Stimulated activated naive CD8-positive, alpha-beta T cell treated with anti-CD3 and anti-CD28 coated beads, Interleukin-15, amount 100 ng/mL, for 72 hours (primary cell): ENCODE data around the gene SRCIN1.

Experiments
- ATAC-seq: fragments of 150-1000 bp; cut with Tn5 transposase; 2 replicates; pipeline ENCODE4 v1.10.0; 2021; ENCODE audit warnings: mild to moderate bottlenecking, moderate library complexity
- DNase-seq, 2 donors: peaks; one replicate each; pipeline ENCODE4 v3.0.0; 2021 to 2022
- H3K27ac Mint-ChIP-seq, 2 donors: one replicate each; pipeline ENCODE4 v1.8.0; 2022; ENCODE audit warnings: mild to moderate bottlenecking in 2 of 2, mixed read lengths in 2 of 2, moderate library complexity in 2 of 2
- H3K27me3 Mint-ChIP-seq: one replicate; pipeline ENCODE4 v1.8.0; 2022; ENCODE audit warnings: mixed read lengths
- H3K4me1 Mint-ChIP-seq: one replicate; pipeline ENCODE4 v1.8.0; 2022; ENCODE audit warnings: mild to moderate bottlenecking, mixed read lengths
- H3K4me3 Mint-ChIP-seq, 2 donors: one replicate each; pipeline ENCODE4 v1.8.0; 2022; ENCODE audit warnings: mild to moderate bottlenecking in 2 of 2, mixed read lengths in 2 of 2, moderate library complexity in 1 of 2
- H3K9me3 Mint-ChIP-seq, 2 donors: one replicate each; pipeline ENCODE4 v1.8.0; 2022; ENCODE audit warnings: mixed read lengths in 2 of 2

SRCIN1 gene

GRCh38 chr17:38592487-38592886 is 13.3 kb downstream of the SRCIN1 start:
- H3K4me3 Mint-ChIP-seq: no peak overlapping the region
- no peaks in the 10 kb centered on the region for H3K9me3 Mint-ChIP-seq
- peaks cover 44% of the 10 kb centered on the region for H3K4me1 Mint-ChIP-seq
- DNase-seq: no peak
- ATAC-seq: no peak
- H3K27ac Mint-ChIP-seq: no peak overlapping the region
- peaks cover 98% of the 10 kb centered on the region for H3K27me3 Mint-ChIP-seq

GRCh38 chr17:38591759-38592241 is 14.0 kb downstream of the SRCIN1 start:
- ATAC-seq: peak; percentile 68
- Mint-ChIP-seq H3K4me1 (peaks cover 45% of the 10 kb centered on the region), H3K27ac (no peak overlapping the region)

GRCh38 chr17:38590988-38591758 is 14.6 kb downstream of the SRCIN1 start:
- H3K27me3 Mint-ChIP-seq: peaks cover 99% of the 10 kb centered on the region
- DNase-seq: no peak
- peaks cover 41% of the 10 kb centered on the region for H3K4me1 Mint-ChIP-seq
- H3K9me3 Mint-ChIP-seq: no peaks in the 10 kb centered on the region
- ATAC-seq: peak; percentile 17
- no peak overlapping the region for H3K4me3 Mint-ChIP-seq
- no peak overlapping the region for H3K27ac Mint-ChIP-seq

More at GRCh38 chr17:38591759-38592241, 14.0 kb downstream of the SRCIN1 start:
- H3K4me3 Mint-ChIP-seq: no peak overlapping the region
- no peaks in the 10 kb centered on the region for H3K9me3 Mint-ChIP-seq
- no peak for DNase-seq
- H3K27me3 Mint-ChIP-seq: peaks cover 99% of the 10 kb centered on the region

- Mint-ChIP-seq H3K4me3 (no peak overlapping the region), H3K27ac (no peak overlapping the region), H3K27me3 (peaks cover 99% of the 10 kb centered on the region), H3K4me1 (peaks cover 49% of the 10 kb centered on the region), H3K9me3 (no peaks in the 10 kb centered on the region)
- ATAC-seq: no peak
- DNase-seq: no peak
These were observed 16.2 kb downstream of the SRCIN1 start for GRCh38 chr17:38589462-38590114.

GRCh38 chr17:38588788-38589174 is 17.0 kb downstream of the SRCIN1 start:
- H3K4me1 Mint-ChIP-seq: peaks cover 56% of the 10 kb centered on the region
- no peak overlapping the region for H3K4me3 Mint-ChIP-seq
- H3K9me3 Mint-ChIP-seq: no peaks in the 10 kb centered on the region
- DNase-seq: no peak
- ATAC-seq: no peak
- H3K27me3 Mint-ChIP-seq: peaks cover 99% of the 10 kb centered on the region
- H3K27ac Mint-ChIP-seq: no peak overlapping the region

GRCh38 chr17:38587947-38588787 is 17.6 kb downstream of the SRCIN1 start:
- H3K27ac Mint-ChIP-seq: peak overlapping the region in 1 of 2 donors; percentile 7
- DNase-seq (no peak), ATAC-seq (no peak)
- peaks cover 97% of the 10 kb centered on the region for H3K27me3 Mint-ChIP-seq
- H3K4me1 Mint-ChIP-seq: peaks cover 55% of the 10 kb centered on the region
- no peak overlapping the region for H3K4me3 Mint-ChIP-seq
- H3K9me3 Mint-ChIP-seq: no peaks in the 10 kb centered on the region

- H3K27me3 Mint-ChIP-seq: peaks cover 97% of the 10 kb centered on the region
These were observed 18.5 kb downstream of the SRCIN1 start for GRCh38 chr17:38587203-38587602.

GRCh38 chr17:38586788-38587187 is 19.0 kb downstream of the SRCIN1 start:
- H3K9me3 Mint-ChIP-seq: no peaks in the 10 kb centered on the region
- no peak overlapping the region for H3K4me3 Mint-ChIP-seq
- no peak overlapping the region for H3K27ac Mint-ChIP-seq
- peaks cover 97% of the 10 kb centered on the region for H3K27me3 Mint-ChIP-seq
- H3K4me1 Mint-ChIP-seq: peaks cover 41% of the 10 kb centered on the region
- ATAC-seq (no peak), DNase-seq (no peak)

More at GRCh38 chr17:38587203-38587602, 18.5 kb downstream of the SRCIN1 start:
- ATAC-seq: no peak
- H3K4me3 Mint-ChIP-seq: no peak overlapping the region
- DNase-seq: no peak
- H3K4me1 Mint-ChIP-seq: peaks cover 45% of the 10 kb centered on the region
- H3K9me3 Mint-ChIP-seq: no peaks in the 10 kb centered on the region
- H3K27ac Mint-ChIP-seq: no peak overlapping the region

GRCh38 chr17:38585918-38586529 is 19.7 kb downstream of the SRCIN1 start:
- ATAC-seq (no peak), DNase-seq (no peak)
- H3K27ac Mint-ChIP-seq: no peak overlapping the region
- peaks cover 93% of the 10 kb centered on the region for H3K27me3 Mint-ChIP-seq
- peaks cover 34% of the 10 kb centered on the region for H3K4me1 Mint-ChIP-seq
- H3K9me3 Mint-ChIP-seq: no peaks in the 10 kb centered on the region
- no peak overlapping the region for H3K4me3 Mint-ChIP-seq

GRCh38 chr17:38585056-38585917 is 20.5 kb downstream of the SRCIN1 start:
- H3K27me3 Mint-ChIP-seq: peaks cover 93% of the 10 kb centered on the region
- H3K4me3 Mint-ChIP-seq: no peak overlapping the region
- no peaks in the 10 kb centered on the region for H3K9me3 Mint-ChIP-seq
- ATAC-seq: no peak
- peaks cover 29% of the 10 kb centered on the region for H3K4me1 Mint-ChIP-seq
- no peak for DNase-seq
- no peak overlapping the region for H3K27ac Mint-ChIP-seq

- H3K9me3 Mint-ChIP-seq: no peaks in the 10 kb centered on the region
- DNase-seq (peak; percentile 50 to 61), ATAC-seq (peak; percentile 76)
- H3K27me3 Mint-ChIP-seq: peaks cover 94% of the 10 kb centered on the region
- peaks cover 38% of the 10 kb centered on the region for H3K4me1 Mint-ChIP-seq
- H3K4me3 Mint-ChIP-seq: peak overlapping the region in 1 of 2 donors; percentile 41
- H3K27ac Mint-ChIP-seq: no peak overlapping the region
These were observed 21.3 kb downstream of the SRCIN1 start for GRCh38 chr17:38584350-38584925.

- no peak for DNase-seq
These were observed 21.9 kb downstream of the SRCIN1 start for GRCh38 chr17:38583828-38584349.

GRCh38 chr17:38583176-38583575 is 22.6 kb downstream of the SRCIN1 start:
- DNase-seq (no peak), ATAC-seq (no peak)
- Mint-ChIP-seq H3K27ac (no peak overlapping the region), H3K4me3 (no peak overlapping the region), H3K4me1 (peaks cover 44% of the 10 kb centered on the region), H3K27me3 (peaks cover 94% of the 10 kb centered on the region), H3K9me3 (no peaks in the 10 kb centered on the region)

More at GRCh38 chr17:38583828-38584349, 21.9 kb downstream of the SRCIN1 start:
- no peak overlapping the region for H3K4me3 Mint-ChIP-seq
- H3K27ac Mint-ChIP-seq: no peak overlapping the region
- H3K9me3 Mint-ChIP-seq: no peaks in the 10 kb centered on the region
- no peak for ATAC-seq
- H3K27me3 Mint-ChIP-seq: peaks cover 94% of the 10 kb centered on the region
- peaks cover 43% of the 10 kb centered on the region for H3K4me1 Mint-ChIP-seq

GRCh38 chr17:38582069-38582468 is 23.7 kb downstream of the SRCIN1 start:
- DNase-seq (no peak), ATAC-seq (no peak)
- Mint-ChIP-seq H3K4me1 (peaks cover 38% of the 10 kb centered on the region), H3K4me3 (no peak overlapping the region), H3K27ac (no peak overlapping the region), H3K27me3 (peaks cover 94% of the 10 kb centered on the region), H3K9me3 (no peaks in the 10 kb centered on the region)
